DOHH2 (cell line): ENCODE results near the gene PLBD2.
A peak's percentile ranks its signal among the peaks of the same experiment; 100 is the strongest.

Source experiments
- H3F3A ChIP-seq: fragments of 200-600 bp; sonication (generic), shearing (Covaris generic); 2 replicates; pipeline ENCODE4 v1.6.0; 2016; ENCODE audit warnings: antibody characterized with exemption, mild to moderate bottlenecking; ENCODE audit not compliant: control insufficient read depth, insufficient read depth
- H3K27ac ChIP-seq: fragments of 200-600 bp; sonication (generic); 2 replicates; pipeline ENCODE4 v1.5.1; 2014; ENCODE audit warnings: low read depth, mild to moderate bottlenecking, low read length, moderate library complexity
- H3K27me3 ChIP-seq: fragments of 200-600 bp; sonication (generic); 2 replicates; pipeline ENCODE4 v1.6.1; 2014; ENCODE audit warnings: mild to moderate bottlenecking, low read length, mixed read lengths; ENCODE audit not compliant: control insufficient read depth
- H3K36me3 ChIP-seq: fragments of 200-600 bp; sonication (generic); 2 replicates; pipeline ENCODE4 v1.6.1; 2014; ENCODE audit warnings: mild to moderate bottlenecking, low read length, moderate library complexity, mixed read lengths; ENCODE audit not compliant: control insufficient read depth
- H3K4me1 ChIP-seq: fragments of 200-600 bp; sonication (generic); 2 replicates; pipeline ENCODE4 v1.6.1; 2014; ENCODE audit warnings: mild to moderate bottlenecking, low read length, mixed read lengths; ENCODE audit not compliant: control insufficient read depth
- H3K4me2 ChIP-seq: fragments of 200-600 bp; sonication (generic); 2 replicates; pipeline ENCODE4 v1.6.0; 2014; ENCODE audit warnings: mild to moderate bottlenecking, low read length, moderate library complexity
- H3K4me3 ChIP-seq: fragments of 200-600 bp; sonication (generic); 2 replicates; pipeline ENCODE4 v1.5.1; 2014; ENCODE audit warnings: mild to moderate bottlenecking, low read length, mixed read lengths
- H3K79me2 ChIP-seq: fragments of 200-600 bp; sonication (generic); 2 replicates; pipeline ENCODE4 v1.6.1; 2014; ENCODE audit warnings: mild to moderate bottlenecking, low read length, mixed read lengths; ENCODE audit not compliant: control insufficient read depth
- H3K9me2 ChIP-seq: fragments of 200-600 bp; sonication (generic); replicated peaks from 2 replicates; pipeline ENCODE4 v1.6.1; 2014; ENCODE audit warnings: mild to moderate bottlenecking, low read length, mixed read lengths; ENCODE audit not compliant: control insufficient read depth
- H3K9me3 ChIP-seq: fragments of 200-600 bp; sonication (generic); 2 replicates; pipeline ENCODE4 v1.6.1; 2014; ENCODE audit warnings: antibody characterized with exemption, low read length, mixed read lengths; ENCODE audit not compliant: control insufficient read depth, insufficient read depth
- H4K20me1 ChIP-seq: fragments of 200-600 bp; sonication (generic); 2 replicates; pipeline ENCODE4 v1.6.0; 2014; ENCODE audit warnings: low read depth, mild to moderate bottlenecking, antibody characterized with exemption, low read length, moderate library complexity; ENCODE audit not compliant: control insufficient read depth, insufficient read depth
- EZH2phosphoT487 ChIP-seq: fragments of 200-600 bp; sonication (generic); IDR thresholded peaks from 2 replicates; pipeline ENCODE4 v1.6.1; 2017; ENCODE audit warnings: borderline replicate concordance, mild to moderate bottlenecking, antibody characterized with exemption, low read length, moderate library complexity, mixed read lengths
- TF ChIP-seq, protein P1 (sequence below): fragments of 200-600 bp; sonication (generic); IDR thresholded peaks from one replicate; pipeline ENCODE4 v1.5.1; 2014; ENCODE audit warnings: antibody characterized with exemption, mild to moderate bottlenecking, low read depth, low read length; ENCODE audit not compliant: poor library complexity, severe bottlenecking

The PLBD2 gene

DNA sequence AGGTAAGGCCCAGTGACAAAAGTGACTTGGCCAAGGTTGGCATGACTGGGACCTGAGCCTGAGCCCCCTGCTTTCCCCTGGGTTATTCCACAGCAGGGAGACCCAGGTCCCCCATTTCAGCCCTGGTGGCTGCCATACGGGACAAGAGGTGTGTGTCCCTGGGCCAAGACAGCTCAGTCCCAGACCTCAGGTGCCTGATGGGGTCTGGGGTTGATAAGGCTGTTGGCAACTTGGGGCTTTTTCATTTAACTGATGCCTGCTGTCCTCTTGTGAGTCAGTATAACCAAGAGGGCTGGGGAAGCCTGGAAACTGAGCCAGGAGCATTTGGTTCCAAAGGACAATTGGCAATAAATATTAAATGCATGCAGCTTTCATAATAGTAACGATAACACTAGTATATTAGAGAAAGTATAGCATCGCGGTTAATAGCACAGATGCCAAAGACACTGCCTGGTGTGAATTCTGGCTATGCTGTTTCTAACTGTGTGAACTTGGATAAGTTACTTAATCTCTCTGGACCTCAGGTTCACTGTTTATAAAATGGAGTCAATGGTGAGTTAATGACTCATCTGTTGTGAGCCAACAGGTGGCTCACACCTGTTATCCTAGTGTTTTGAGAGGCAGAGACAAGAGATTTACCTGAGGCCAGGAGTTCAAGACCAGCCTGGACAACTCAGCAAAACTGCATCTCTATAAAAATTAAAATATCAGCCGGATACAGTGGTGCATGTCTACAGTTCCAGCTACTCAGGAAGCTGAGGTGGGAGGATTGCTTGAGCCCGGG is 64.7 kb downstream of the PLBD2 start:
- H3K9me3 ChIP-seq, result no peaks in the 10 kb centered on the region
- H3K4me3 ChIP-seq, result no peak overlapping the region
- no peak overlapping the region for H3K4me2 ChIP-seq

DNA sequence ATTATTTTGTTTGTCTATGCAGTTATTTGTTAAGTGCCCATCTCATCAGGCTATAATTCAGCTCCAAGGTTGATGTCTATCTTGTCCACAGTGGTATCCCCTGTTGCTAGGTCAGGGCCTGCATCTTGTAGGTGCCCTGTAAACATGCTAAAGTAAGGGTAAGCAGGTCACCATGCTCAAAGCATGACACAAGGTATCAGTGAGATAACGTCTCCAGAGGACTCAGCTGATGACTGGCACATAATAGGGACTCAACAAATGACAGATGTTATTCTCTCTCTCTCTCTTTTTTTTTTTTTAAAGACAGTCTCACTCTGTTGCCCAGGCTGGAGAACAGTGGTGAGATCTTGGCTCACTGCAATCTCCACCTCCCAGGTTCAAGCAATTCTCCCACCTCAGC is 66.1 kb downstream of the PLBD2 start:
- H3K27ac ChIP-seq, result no peak overlapping the region
- H3K79me2 ChIP-seq, result no peaks in the 10 kb centered on the region
- no peak overlapping the region for H3K4me3 ChIP-seq
- no peaks in the 10 kb centered on the region for H4K20me1 ChIP-seq
- no peak overlapping the region for H3K4me2 ChIP-seq
- peaks cover 39% of the 10 kb centered on the region for H3K27me3 ChIP-seq
- no peaks in the 10 kb centered on the region for H3K36me3 ChIP-seq
- no peaks in the 10 kb centered on the region for H3F3A ChIP-seq
- no peaks in the 10 kb centered on the region for H3K9me2 ChIP-seq
- no peak for TF ChIP-seq EZH2phosphoT487
- TF ChIP-seq, protein P1, sequence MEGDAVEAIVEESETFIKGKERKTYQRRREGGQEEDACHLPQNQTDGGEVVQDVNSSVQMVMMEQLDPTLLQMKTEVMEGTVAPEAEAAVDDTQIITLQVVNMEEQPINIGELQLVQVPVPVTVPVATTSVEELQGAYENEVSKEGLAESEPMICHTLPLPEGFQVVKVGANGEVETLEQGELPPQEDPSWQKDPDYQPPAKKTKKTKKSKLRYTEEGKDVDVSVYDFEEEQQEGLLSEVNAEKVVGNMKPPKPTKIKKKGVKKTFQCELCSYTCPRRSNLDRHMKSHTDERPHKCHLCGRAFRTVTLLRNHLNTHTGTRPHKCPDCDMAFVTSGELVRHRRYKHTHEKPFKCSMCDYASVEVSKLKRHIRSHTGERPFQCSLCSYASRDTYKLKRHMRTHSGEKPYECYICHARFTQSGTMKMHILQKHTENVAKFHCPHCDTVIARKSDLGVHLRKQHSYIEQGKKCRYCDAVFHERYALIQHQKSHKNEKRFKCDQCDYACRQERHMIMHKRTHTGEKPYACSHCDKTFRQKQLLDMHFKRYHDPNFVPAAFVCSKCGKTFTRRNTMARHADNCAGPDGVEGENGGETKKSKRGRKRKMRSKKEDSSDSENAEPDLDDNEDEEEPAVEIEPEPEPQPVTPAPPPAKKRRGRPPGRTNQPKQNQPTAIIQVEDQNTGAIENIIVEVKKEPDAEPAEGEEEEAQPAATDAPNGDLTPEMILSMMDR, result no peak
- no peaks in the 10 kb centered on the region for H3K9me3 ChIP-seq
- peaks cover 24% of the 10 kb centered on the region for H3K4me1 ChIP-seq

More for the DNA sequence above, 64.7 kb downstream of the PLBD2 start:
- Histone ChIP-seq H3K27me3 (peaks cover 33% of the 10 kb centered on the region), H3K4me1 (peaks cover 24% of the 10 kb centered on the region), H3F3A (no peaks in the 10 kb centered on the region), H3K79me2 (no peaks in the 10 kb centered on the region), H3K36me3 (no peaks in the 10 kb centered on the region), H3K27ac (no peak overlapping the region), H4K20me1 (no peaks in the 10 kb centered on the region), H3K9me2 (no peaks in the 10 kb centered on the region)
- no peak for TF ChIP-seq EZH2phosphoT487
- TF ChIP-seq, protein P1, result no peak

DNA sequence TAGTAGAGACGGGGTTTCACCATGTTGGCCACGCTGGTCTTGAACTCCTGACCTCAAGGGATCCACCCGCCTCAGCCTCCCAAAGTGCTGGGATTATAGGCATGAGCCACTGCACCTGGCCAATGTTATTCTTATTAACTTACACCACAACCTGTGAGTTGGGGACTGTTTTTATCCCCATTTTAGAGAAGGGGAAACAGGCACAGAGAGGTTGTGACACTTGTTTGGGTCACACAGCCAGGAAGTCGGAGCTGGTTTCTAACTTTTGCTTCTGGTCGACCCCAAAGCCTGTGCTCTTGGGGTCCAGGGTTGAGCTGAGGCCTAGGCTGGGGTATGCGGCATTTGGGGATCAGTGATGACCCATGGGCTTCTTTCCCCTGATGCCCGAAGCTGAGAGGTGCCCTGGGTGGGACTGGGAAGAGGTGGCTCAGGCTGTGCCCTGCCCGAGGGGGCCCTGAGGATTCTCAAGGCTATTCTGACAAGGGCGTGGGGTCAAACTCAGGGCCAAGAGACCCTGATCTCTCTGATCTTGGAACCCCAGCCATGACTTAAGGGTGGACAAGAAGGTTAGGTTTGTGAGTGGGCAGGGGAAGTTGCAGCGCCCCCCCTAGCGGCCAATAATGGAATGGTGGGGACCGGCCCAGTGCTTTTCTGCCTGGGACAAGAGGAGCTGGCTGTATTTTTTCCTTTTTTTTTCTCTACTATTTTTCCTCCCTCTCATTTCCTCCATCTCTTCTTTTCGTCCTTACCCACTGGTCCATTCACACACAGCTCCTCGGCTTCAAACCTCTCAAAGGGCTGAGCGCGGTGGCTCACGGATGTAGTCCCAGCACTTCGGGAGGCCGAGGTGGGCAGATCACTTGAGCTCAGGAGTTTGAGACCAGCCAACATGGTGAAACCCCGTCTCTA is 66.8 kb downstream of the PLBD2 start:
- Histone ChIP-seq H3K4me1 (peaks cover 24% of the 10 kb centered on the region), H3K79me2 (no peaks in the 10 kb centered on the region), H3K27ac (no peak overlapping the region), H3F3A (no peaks in the 10 kb centered on the region), H3K4me3 (no peak overlapping the region), H3K4me2 (peak overlapping the region; percentile 64; the same call in 1 of the 2 replicates), H3K36me3 (no peaks in the 10 kb centered on the region), H3K9me3 (peaks cover 3% of the 10 kb centered on the region; the same call in 1 of the 2 replicates), H3K27me3 (peaks cover 42% of the 10 kb centered on the region), H4K20me1 (no peaks in the 10 kb centered on the region), H3K9me2 (no peaks in the 10 kb centered on the region)
- no peak for TF ChIP-seq EZH2phosphoT487
- TF ChIP-seq, protein P1, result peak; percentile 97
